ENCODE measurements around the gene AFF2.

AFF2 gene

GRCh38 chrX:148768296-148768695 lies 267.9 kb downstream of the AFF2 start:
- DNase-seq = no peak

GRCh38 chrX:148771440-148771839 lies 271.0 kb downstream of the AFF2 start:
- no peak for DNase-seq

GRCh38 chrX:148774276-148774675 lies 273.9 kb downstream of the AFF2 start:
- DNase-seq = no peak

GRCh38 chrX:148784137-148784536 lies 283.7 kb downstream of the AFF2 start:
- DNase-seq = no peak

- DNase-seq = no peak
Measured at GRCh38 chrX:148784856-148785255, 284.4 kb downstream of the AFF2 start.

- DNase-seq = no peak
Measured at GRCh38 chrX:148785256-148785655, 284.8 kb downstream of the AFF2 start.

GRCh38 chrX:148788449-148788848 lies 288.0 kb downstream of the AFF2 start:
- DNase-seq = no peak

- no peak for DNase-seq
Measured at GRCh38 chrX:148794350-148794749, 293.9 kb downstream of the AFF2 start.

- no peak for DNase-seq
Measured at GRCh38 chrX:148804579-148805355, 304.4 kb downstream of the AFF2 start.

- no peak for DNase-seq
Measured at GRCh38 chrX:148806145-148806870, 305.9 kb downstream of the AFF2 start.

- DNase-seq = no peak
Measured at GRCh38 chrX:148808833-148809232, 308.4 kb downstream of the AFF2 start.

- DNase-seq = no peak
Measured at GRCh38 chrX:148811236-148811635, 310.8 kb downstream of the AFF2 start.

GRCh38 chrX:148813422-148813821 lies 313.0 kb downstream of the AFF2 start:
- DNase-seq = no peak

GRCh38 chrX:148813967-148814366 lies 313.6 kb downstream of the AFF2 start:
- no peak for DNase-seq

- no peak for DNase-seq
Measured at GRCh38 chrX:148815218-148815961, 315.0 kb downstream of the AFF2 start.

- DNase-seq = no peak
Measured at GRCh38 chrX:148823986-148824385, 323.6 kb downstream of the AFF2 start.

GRCh38 chrX:148825696-148826095 lies 325.3 kb downstream of the AFF2 start:
- DNase-seq = no peak

GRCh38 chrX:148836741-148837140 lies 336.3 kb downstream of the AFF2 start:
- no peak for DNase-seq

- DNase-seq = no peak
Measured at GRCh38 chrX:148850631-148851030, 350.2 kb downstream of the AFF2 start.

GRCh38 chrX:148854306-148854705 lies 353.9 kb downstream of the AFF2 start:
- DNase-seq = no peak

GRCh38 chrX:148856505-148856904 lies 356.1 kb downstream of the AFF2 start:
- DNase-seq = no peak

- DNase-seq = no peak
Measured at GRCh38 chrX:148865277-148866210, 365.1 kb downstream of the AFF2 start.

- no peak for DNase-seq
Measured at GRCh38 chrX:148867596-148867995, 367.2 kb downstream of the AFF2 start.
